NB4 (cell line): ENCODE measurements around the gene LRFN3.

Source experiments
- DNase-seq: peaks from one replicate; pipeline ENCODE4 v3.0.0; 2010; ENCODE audit warnings: low read depth
- H3K4me3 ChIP-seq: one replicate; pipeline ENCODE4 v1.5.1; 2011; ENCODE audit warnings: mild to moderate bottlenecking, low read depth, low read length, moderate library complexity
- CTCF ChIP-seq: IDR thresholded peaks from one replicate; pipeline ENCODE4 v1.5.1; 2012; ENCODE audit warnings: low read depth, low read length
- MAX ChIP-seq: IDR thresholded peaks from 2 replicates; pipeline ENCODE4 v1.6.1; 2011; ENCODE audit warnings: low read depth, low read length
- MYC ChIP-seq: IDR thresholded peaks from 2 replicates; pipeline ENCODE4 v1.6.1; 2011; ENCODE audit warnings: low read depth, low read length
- POLR2A ChIP-seq: IDR thresholded peaks from 2 replicates; pipeline ENCODE4 v1.6.1; 2011; ENCODE audit warnings: mild to moderate bottlenecking; ENCODE audit not compliant: insufficient read length; ENCODE audit errors: extremely low read depth

Gene LRFN3

GRCh38 chr19:35940839-35941238 is 4.7 kb downstream of the LRFN3 start:
- TF ChIP-seq CTCF: no peak
- no peak for TF ChIP-seq MYC
- no peak for TF ChIP-seq POLR2A
- TF ChIP-seq MAX: no peak
- H3K4me3 ChIP-seq: no peak overlapping the region
- DNase-seq: no peak

- no peak overlapping the region for H3K4me3 ChIP-seq
- no peak for TF ChIP-seq MYC
- no peak for DNase-seq
Observed at GRCh38 chr19:35942235-35942634, 6.1 kb downstream of the LRFN3 start.

- DNase-seq: no peak
- no peak overlapping the region for H3K4me3 ChIP-seq
- TF ChIP-seq POLR2A (no peak), MYC (no peak), MAX (no peak), CTCF (no peak)
Observed at GRCh38 chr19:35943321-35944301, 7.4 kb downstream of the LRFN3 start.

- no peak overlapping the region for H3K4me3 ChIP-seq
- DNase-seq: no peak
- no peak for TF ChIP-seq MAX
- TF ChIP-seq MYC: no peak
Observed at GRCh38 chr19:35944556-35944955, 8.4 kb downstream of the LRFN3 start.

GRCh38 chr19:35945121-35945790 is 9.1 kb downstream of the LRFN3 start:
- DNase-seq: no peak
- TF ChIP-seq MYC: no peak
- TF ChIP-seq POLR2A: no peak
- no peak for TF ChIP-seq CTCF
- H3K4me3 ChIP-seq: no peak overlapping the region

- DNase-seq: no peak
- TF ChIP-seq MYC (no peak), POLR2A (no peak), MAX (no peak), CTCF (no peak)
- no peak overlapping the region for H3K4me3 ChIP-seq
Observed at GRCh38 chr19:35946203-35946602, 10.0 kb downstream of the LRFN3 start.
